GM19351 (cell line): ENCODE data around the gene COX19.
"Not testable (repeated sequence)": the region's sequence is repeated elsewhere in the genome, so short reads cannot be mapped to it uniquely, and the experiment has no call there.

Experiments
- ATAC-seq: cut with Tn5 transposase; IDR thresholded peaks from one replicate; pipeline ENCODE4 v1.9.1; 2021; ENCODE audit warnings: mild to moderate bottlenecking, moderate library complexity; ENCODE audit not compliant: unreplicated experiment

Gene COX19

GRCh38 chr7:931871-932650 lies 43.3 kb downstream of the COX19 start:
- ATAC-seq = no peak

GRCh38 chr7:930975-931758 lies 44.2 kb downstream of the COX19 start:
- no peak for ATAC-seq

DNA sequence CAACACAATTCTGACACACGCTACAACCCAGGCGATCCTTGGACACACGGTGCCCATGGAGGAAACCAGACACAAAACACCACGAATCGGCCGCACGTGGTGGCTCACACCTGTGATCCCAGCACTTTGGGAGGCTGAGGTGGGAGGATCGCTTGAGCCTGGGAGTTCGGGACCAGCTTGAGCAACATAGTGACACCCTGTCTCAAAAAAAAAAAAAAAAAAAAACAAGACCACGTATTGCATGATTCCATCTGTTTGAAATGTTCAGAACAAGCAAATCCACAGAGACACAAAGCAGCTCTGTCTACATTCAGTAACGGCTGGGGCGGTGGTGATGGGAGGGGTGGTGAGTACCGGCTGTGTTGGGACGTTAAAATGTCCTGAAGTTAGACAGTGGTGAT lies 46.0 kb downstream of the COX19 start:
- no peak for ATAC-seq

- ATAC-seq = no peak
Measured at GRCh38 chr7:927031-927671, 48.2 kb downstream of the COX19 start.

DNA sequence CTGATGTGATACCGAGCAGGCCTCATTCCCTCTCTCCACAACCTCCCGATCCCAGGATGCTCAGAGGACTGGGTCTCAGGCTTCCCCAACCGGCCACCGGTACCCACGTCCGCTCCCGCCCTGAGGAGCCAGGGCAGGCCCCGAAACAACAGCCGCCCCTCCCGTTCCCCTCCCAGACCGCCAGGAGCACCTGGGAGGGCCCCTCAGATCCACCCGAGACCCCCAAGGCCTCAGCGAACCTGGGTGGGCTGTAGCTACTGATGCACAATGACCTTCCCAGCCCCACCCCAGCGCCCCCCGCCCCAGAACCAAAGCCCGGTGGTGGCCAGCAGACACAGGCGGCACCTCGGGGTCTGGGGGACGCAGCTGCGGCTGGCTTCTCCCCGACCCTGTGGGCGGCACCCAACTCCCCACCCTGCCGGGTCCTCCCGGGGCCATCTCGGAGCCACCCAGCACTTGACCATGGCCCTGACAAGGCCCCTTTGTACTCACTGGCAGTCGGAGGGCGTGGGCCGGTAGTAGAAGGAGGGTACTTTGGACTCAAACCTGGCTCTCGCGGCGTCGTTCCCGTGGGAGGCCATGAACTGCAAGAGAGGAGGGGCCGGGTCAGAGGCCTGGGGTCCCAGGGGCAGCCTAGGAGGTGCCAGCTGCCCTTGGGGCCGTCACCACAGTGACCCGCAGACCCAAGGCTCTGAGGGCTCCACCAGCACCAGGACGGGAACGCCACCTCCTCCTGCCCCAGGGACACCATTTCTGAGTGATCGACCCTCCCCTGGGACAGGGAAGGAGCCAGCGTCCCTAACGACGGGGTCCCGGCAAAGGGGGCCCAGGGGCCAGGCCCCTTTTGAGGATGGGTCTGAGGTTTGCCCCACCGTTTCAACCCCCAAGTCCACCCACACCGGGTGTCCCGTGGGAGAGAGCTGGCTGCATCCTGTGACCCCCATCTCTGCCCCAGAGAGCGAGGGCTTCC lies 49.0 kb downstream of the COX19 start:
- ATAC-seq = no peak

DNA sequence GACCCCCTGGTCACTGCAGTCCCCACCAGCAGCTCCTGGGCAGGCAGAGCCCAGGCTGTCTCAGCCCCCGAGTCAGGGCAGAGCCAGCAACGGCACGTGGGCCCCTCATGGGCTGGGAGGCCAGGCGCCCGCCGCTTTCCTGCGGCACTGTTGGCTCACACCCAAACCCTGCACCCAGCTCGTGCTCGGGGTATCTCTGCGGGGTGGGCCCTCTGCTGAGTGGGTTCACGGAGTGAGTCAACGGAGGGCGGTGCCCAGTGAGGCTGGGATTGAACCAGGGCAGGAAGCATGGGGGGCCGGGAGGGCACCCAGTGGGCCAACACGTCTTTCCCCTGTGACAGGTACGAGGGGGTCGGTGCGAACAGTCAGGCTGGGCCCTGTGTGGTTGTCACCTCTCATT lies 49.7 kb downstream of the COX19 start:
- no peak for ATAC-seq

DNA sequence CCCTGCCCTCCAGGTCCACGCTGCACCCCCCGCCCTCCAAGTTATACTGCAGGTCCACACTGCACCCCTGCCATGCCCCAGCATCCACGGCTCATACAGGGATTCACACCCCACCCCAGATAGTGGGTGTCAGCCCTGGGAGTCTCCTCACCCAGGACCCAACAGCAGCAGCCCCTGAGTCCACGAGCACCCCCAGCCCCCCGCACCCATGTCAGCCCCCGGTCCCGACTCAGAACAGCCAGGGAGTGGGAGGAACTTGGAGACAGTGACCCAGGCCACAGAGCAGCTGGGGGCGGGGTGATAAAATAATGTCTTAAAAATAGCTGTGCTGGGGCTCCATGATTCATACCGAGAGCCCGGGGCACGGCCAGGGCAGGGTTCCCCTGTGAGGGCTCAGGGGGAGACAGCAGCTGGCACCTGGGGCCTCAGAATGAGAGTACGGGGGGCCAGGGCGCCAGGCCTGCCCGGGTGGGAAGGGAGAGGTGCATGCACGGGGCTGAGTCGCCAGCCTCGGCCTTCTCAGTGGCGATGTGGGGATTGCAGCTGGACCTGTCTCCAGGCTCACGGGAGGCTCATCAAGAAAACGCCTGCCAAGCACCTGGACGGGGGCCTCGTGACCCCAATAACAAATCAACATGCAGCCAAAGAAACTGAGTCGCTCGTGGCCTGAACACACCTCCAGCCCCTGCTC lies 50.7 kb downstream of the COX19 start:
- peak; percentile 56 for ATAC-seq

DNA sequence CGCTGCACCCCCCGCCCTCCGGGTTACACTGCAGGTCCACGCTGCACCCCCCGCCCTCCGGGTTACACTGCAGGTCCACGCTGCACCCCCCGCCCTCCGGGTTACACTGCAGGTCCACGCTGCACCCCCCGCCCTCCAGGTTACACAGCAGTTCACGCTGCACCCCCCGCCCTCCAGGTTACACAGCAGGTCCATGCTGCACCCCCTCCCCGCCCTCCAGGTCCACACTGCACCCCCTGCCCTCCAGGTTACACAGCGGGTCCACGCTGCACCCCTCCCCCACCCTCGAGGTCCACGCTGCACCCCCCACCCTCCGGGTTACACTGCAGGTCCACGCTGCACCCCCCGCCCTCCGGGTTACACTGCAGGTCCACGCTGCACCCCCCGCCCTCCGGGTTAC lies 51.3 kb downstream of the COX19 start:
- ATAC-seq = not testable (repeated sequence)

DNA sequence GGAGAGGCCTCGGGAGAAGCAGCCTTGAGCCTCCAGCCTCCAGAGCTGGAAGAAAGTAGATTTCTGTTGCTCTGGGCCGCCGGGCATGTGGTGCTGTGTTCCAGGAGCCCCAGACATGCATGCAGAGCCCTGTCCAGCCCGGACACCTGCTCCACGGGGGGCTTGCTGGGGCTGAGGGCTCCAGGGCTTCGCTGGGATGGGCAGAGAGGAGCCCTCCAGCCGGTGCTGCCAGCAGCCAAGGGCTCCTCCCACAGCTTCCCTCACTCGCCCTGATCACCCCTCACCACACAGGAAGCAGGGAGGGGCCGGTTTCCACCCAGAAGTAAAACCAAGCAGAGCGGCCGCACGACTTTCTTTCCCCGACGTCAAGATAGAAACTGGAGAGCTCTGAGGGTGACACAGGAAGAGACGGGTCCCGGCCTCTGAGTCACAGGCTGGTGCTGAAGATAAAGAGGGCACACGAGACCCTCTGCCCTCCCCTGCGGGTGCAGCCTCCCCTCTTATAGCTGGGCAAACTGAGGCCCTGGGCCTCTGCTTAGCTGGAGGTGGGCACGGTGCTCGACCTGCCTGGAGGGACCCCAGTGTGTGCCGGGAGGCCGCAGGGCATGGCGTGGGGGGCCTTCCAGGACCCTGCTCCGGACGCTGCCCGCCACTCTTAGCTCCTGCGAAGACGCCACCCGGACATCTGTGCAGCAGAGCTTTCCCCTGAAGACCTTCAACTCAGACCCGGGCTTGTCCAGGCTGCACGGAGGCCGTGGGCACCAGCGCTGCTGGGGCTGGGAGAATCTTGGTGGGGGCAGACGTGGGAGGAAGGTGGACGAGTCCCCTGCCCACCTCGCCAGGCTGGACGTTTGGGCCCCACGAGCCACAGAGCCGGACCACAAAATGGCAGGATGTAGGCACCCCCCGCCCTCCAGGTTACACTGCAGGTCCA lies 52.0 kb downstream of the COX19 start:
- peak; percentile 77 for ATAC-seq

GRCh38 chr7:922334-923107 lies 52.8 kb downstream of the COX19 start:
- ATAC-seq = no peak

DNA sequence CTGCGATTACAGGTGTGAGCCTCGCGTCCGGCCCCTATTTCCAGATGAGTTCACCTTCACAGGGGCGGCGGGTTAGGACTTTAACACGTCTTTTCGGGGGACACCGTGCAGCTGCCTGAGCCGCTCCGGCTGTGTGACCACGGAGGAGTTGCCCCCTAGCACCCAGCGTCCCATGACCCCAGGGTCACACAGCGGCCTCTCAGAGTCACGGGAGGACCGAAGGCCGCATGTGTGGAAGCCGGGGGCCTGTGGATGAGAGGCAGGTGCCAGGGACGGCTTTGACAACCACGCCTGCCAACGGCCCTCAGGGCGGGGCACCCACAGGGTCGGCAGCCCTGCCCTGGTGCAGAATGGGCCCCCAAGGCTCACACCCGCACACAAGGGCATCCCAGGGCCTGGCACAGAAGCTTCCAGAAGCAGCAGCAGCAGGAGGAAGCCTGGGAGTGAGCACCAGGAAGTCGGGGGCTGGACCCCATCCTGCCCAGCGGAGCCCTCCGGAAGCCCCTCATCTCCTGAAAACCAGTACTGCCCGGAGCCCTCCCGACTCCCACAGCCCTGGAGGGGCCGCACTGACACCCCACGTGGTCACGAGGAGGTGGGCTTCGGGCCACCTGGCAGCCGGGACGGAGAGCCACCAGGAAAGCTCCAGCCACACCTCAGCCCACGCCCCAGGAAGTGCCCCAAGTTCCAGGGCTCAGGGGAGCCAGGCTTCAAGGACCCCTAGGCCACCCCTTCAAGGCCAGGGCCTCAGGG lies 53.6 kb downstream of the COX19 start:
- no peak for ATAC-seq

DNA sequence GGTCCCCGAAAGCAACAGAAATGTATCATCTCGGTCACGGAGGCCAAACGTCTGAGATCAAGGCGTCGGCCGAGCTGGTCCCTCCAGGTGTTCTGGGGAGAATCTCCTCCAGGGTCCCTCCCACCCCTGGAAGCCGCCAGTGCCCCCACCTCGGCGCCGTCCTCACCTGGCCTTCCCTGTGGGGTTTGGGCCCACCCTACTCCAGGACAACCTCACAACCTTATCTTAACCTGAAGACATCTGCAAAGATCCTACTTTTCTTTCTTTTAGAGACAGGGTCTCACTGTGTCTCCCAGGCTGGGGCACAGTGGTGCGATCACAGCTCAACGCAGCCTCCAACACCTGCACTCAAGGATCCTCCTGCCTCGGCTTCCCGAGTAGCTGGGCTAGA lies 54.3 kb downstream of the COX19 start:
- no peak for ATAC-seq

- ATAC-seq = no peak
Measured at GRCh38 chr7:920351-921070, 54.8 kb downstream of the COX19 start.

- ATAC-seq = no peak
Measured at GRCh38 chr7:919924-920341, 55.4 kb downstream of the COX19 start.

- ATAC-seq = no peak
Measured at GRCh38 chr7:919114-919442, 56.3 kb downstream of the COX19 start.

- ATAC-seq = no peak
Measured at GRCh38 chr7:918441-919113, 56.8 kb downstream of the COX19 start.

DNA sequence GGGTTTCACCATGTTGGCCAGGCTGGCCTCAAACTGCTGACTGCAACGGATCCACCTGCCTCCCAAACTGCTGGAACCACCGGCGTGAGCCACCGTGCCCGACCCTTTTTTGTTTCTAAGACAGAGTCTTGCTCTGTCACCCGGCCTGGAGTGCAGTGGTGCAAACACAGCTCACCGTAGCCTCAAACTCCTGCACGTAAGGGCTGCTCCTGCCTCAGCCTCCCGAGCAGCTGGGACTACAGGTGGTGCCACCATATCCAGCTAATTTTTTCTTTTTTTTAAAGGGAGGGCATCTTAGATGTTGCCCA lies 57.3 kb downstream of the COX19 start:
- no peak for ATAC-seq
